ENCODE results near the gene JPH3. TPM values are rescaled to one million over a fixed set of nuclear protein-coding genes. Genes with fewer than 3 reads are reported as not detected.

Gene JPH3
- total RNA-seq, 4 donors from 2014 or later = 0.72 to 4.4 (median 1.1) TPM

- H3K9me3 ChIP-seq = no peaks in the 10 kb centered on the region
- 83 to 93% methylated on average over 11 to 12 of the region's 14 CpGs for WGBS, 2 donors (ENCODE audit: low coverage in 1 of 2)
- H3K27me3 ChIP-seq = no peaks in the 10 kb centered on the region
- H3K4me1 ChIP-seq = peaks cover 0 to 6% (median 0%) of the 10 kb centered on the region in 3 donors
- H3K27ac ChIP-seq = no peak overlapping the region
- H3K4me3 ChIP-seq = no peak overlapping the region
- TF ChIP-seq POLR2AphosphoS5 (IDR thresholded peaks at IDR 0.05) (no peak), POLR2A (IDR thresholded peaks at IDR 0.05) (no peak), EP300 (IDR thresholded peaks at IDR 0.05) (no peak)
- TF ChIP-seq, protein P1, sequence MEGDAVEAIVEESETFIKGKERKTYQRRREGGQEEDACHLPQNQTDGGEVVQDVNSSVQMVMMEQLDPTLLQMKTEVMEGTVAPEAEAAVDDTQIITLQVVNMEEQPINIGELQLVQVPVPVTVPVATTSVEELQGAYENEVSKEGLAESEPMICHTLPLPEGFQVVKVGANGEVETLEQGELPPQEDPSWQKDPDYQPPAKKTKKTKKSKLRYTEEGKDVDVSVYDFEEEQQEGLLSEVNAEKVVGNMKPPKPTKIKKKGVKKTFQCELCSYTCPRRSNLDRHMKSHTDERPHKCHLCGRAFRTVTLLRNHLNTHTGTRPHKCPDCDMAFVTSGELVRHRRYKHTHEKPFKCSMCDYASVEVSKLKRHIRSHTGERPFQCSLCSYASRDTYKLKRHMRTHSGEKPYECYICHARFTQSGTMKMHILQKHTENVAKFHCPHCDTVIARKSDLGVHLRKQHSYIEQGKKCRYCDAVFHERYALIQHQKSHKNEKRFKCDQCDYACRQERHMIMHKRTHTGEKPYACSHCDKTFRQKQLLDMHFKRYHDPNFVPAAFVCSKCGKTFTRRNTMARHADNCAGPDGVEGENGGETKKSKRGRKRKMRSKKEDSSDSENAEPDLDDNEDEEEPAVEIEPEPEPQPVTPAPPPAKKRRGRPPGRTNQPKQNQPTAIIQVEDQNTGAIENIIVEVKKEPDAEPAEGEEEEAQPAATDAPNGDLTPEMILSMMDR (IDR thresholded peaks at IDR 0.05) = no peak
- peaks cover 0 to 57% of the 10 kb centered on the region in 2 donors for H3K36me3 ChIP-seq
- no peak for ATAC-seq
Measured at GRCh38 chr16:87697792-87698191, 95.5 kb downstream of the JPH3 start.

DNA sequence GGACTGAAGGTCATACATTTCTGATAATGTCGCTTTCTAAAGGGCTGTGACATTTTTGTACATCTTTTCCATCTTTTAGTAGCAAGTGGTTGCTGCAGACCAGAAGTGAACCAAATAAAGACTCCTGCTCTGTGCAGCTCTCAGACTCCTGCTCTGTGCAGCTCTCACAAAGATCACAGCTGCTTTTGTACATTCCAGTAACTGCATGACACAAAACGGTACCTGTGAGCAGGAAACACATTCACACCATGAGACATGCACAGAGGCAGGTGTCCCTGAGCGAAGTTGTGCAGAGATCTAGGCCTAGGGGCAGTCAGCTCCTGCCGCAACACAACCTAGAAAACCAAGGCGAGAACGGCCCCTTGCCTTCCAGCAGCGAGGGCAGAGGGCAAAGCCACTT, 95.9 kb downstream of the JPH3 start:
- H3K9me3 ChIP-seq = no peaks in the 10 kb centered on the region
- H3K27me3 ChIP-seq = no peaks in the 10 kb centered on the region
- WGBS, 2 donors (ENCODE audit: low coverage in 1 of 2) = 94 to 100% methylated on average over 3 of the region's 7 CpGs
- H3K36me3 ChIP-seq = peaks cover 0 to 61% of the 10 kb centered on the region in 2 donors
- H3K4me3 ChIP-seq = no peak overlapping the region
- H3K27ac ChIP-seq = no peak overlapping the region
- ATAC-seq = no peak
- peaks cover 0 to 6% (median 0%) of the 10 kb centered on the region in 3 donors for H3K4me1 ChIP-seq
- TF ChIP-seq POLR2AphosphoS5 (IDR thresholded peaks at IDR 0.05) = no peak

DNA sequence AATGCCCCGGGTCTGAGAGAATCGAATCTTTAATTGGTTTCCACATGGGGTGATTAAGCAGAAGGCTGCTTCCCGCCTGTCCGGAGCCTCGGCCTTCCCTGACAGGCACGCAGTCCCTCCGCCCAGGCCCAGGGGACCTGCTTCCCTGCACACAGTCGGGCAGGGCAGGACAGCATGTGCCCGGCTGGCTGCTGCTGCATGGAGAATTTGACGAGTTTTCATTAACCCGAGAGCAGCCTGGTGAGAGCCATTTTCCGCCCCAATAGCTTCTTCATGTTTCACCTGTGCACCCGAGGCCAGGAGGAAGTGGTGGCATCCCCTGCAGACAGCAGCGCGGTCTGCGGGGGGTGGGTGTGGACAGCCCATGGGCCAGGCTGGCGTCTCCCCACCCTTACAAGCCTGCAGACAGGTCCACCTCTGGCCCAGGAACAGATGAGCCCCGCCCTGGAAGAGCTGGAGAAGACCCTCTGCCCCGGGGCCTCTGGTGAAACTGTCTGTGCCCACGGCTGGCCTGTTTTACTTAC, 96.4 kb downstream of the JPH3 start:
- H3K4me3 ChIP-seq = no peak overlapping the region
- no peak for ATAC-seq
- peaks cover 0 to 6% (median 0%) of the 10 kb centered on the region in 3 donors for H3K4me1 ChIP-seq
- no peaks in the 10 kb centered on the region for H3K9me3 ChIP-seq
- TF ChIP-seq EP300 (IDR thresholded peaks at IDR 0.05) (no peak), POLR2A (IDR thresholded peaks at IDR 0.05) (no peak), POLR2AphosphoS5 (IDR thresholded peaks at IDR 0.05) (no peak)
- TF ChIP-seq, protein P1 (IDR thresholded peaks at IDR 0.05) = no peak
- 78% methylated on average over 11 of the region's 20 CpGs; no CpG with 5 or more reads in 1 of the 2 donors for WGBS, 2 donors (ENCODE audit: low coverage in 1 of 2)
- no peaks in the 10 kb centered on the region for H3K27me3 ChIP-seq
- H3K27ac ChIP-seq = no peak overlapping the region
- peaks cover 0 to 66% of the 10 kb centered on the region in 2 donors for H3K36me3 ChIP-seq

- Histone ChIP-seq H3K9me3 (no peaks in the 10 kb centered on the region), H3K4me1 (peaks cover 0 to 7% (median 0%) of the 10 kb centered on the region in 3 donors), H3K4me3 (no peak overlapping the region), H3K27ac (no peak overlapping the region), H3K27me3 (no peaks in the 10 kb centered on the region), H3K36me3 (peaks cover 0 to 75% of the 10 kb centered on the region in 2 donors)
- TF ChIP-seq EP300 (IDR thresholded peaks at IDR 0.05) (no peak), POLR2A (IDR thresholded peaks at IDR 0.05) (no peak), POLR2AphosphoS5 (IDR thresholded peaks at IDR 0.05) (no peak)
- TF ChIP-seq, protein P1 (IDR thresholded peaks at IDR 0.05) = no peak
- 77 to 84% methylated on average over 6 to 17 of the region's 19 CpGs for WGBS, 2 donors (ENCODE audit: low coverage in 1 of 2)
- ATAC-seq = no peak
Measured at GRCh38 chr16:87700406-87701077, 98.2 kb downstream of the JPH3 start.

GRCh38 chr16:87701078-87701460, 98.8 kb downstream of the JPH3 start:
- Histone ChIP-seq H3K4me1 (peaks cover 0 to 12% (median 0%) of the 10 kb centered on the region in 3 donors), H3K27ac (no peak overlapping the region), H3K27me3 (no peaks in the 10 kb centered on the region), H3K4me3 (no peak overlapping the region), H3K36me3 (peaks cover 0 to 70% of the 10 kb centered on the region in 2 donors), H3K9me3 (no peaks in the 10 kb centered on the region)
- 100% methylated on average over 2 of the region's 11 CpGs; no CpG with 5 or more reads in 1 of the 2 donors for WGBS, 2 donors (ENCODE audit: low coverage in 1 of 2)
- no peak for ATAC-seq
- TF ChIP-seq, protein P1 (IDR thresholded peaks at IDR 0.05) = no peak
- no peak for TF ChIP-seq POLR2A (IDR thresholded peaks at IDR 0.05)
- TF ChIP-seq POLR2AphosphoS5 (IDR thresholded peaks at IDR 0.05) = no peak
- no peak for TF ChIP-seq EP300 (IDR thresholded peaks at IDR 0.05)

All from gastroesophageal sphincter (tissue), 4 donors.